HG03558 (cell line): ENCODE measurements around the gene TAF11L4.
"Not testable (repeated sequence)": the region's sequence is repeated elsewhere in the genome, so short reads cannot be mapped to it uniquely, and the experiment has no call there.

Experiments used
- ATAC-seq: cut with Tn5 transposase; IDR thresholded peaks from one replicate; pipeline ENCODE4 v1.9.1; 2021; ENCODE audit warnings: moderate number of reproducible peaks; ENCODE audit not compliant: unreplicated experiment; ENCODE audit errors: extremely low read depth

TAF11L4 gene

DNA sequence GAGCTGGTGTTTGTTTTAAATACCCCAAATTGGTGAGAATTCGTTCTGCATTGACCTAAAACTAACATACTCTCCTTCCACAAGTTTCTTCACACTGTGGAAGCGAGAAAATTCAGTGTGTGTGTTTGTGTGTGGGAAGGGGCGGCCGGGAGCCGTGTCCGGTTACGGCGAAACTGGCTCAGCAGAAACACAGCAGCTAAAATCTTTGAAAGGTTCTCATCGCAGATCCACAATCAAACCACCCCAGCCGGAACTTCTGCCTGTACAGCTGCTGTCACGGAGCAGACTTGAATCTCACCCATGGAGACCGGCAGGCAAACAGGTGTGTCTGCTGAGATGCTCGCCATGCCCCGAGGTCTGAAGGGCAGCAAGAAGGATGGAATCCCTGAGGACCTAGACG is at the start of gene TAF11L4:
Gene TAF11L4 (plus strand): TSS at position 301 of the 400 bp plus-strand sequence.
- ATAC-seq: not testable (repeated sequence)

DNA sequence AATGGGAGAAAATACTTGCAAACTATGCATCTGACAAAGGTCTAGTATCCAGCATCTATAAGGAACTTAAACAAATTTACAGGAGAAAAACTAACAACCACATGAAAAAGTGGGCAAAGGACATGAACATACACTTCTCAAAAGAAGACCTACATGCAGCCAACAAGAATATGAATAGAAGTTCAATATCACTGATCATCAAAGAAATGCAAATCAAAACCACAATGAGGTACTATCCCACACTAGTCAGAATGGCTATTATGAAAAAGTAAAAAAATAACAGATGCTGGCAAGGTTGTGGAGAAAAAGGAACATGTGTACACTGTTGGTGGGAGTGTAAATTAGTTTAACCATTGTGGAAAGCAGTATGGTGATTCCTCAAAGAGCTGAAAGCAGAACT is 46.5 kb upstream of the TAF11L4 start:
- not testable (repeated sequence) for ATAC-seq

DNA sequence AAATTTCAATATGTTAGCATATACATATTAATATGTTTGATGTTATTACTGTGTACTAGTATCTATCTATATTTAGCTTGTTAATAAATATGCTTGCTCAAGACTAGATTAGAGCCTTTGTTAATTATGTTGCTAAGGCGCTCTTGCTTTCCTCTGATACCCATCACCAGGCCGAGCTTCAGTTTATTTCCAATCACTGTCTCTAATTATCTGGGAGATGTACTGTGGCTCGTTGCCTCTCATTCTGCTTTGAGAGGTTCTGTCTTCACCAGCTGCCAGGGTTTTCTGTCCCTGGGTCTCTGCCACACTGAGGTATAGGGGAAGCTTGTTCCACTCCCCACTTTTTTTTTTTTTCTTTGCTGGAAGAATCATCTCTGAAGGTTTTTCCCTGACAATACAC is 44.6 kb upstream of the TAF11L4 start:
- ATAC-seq: no peak

DNA sequence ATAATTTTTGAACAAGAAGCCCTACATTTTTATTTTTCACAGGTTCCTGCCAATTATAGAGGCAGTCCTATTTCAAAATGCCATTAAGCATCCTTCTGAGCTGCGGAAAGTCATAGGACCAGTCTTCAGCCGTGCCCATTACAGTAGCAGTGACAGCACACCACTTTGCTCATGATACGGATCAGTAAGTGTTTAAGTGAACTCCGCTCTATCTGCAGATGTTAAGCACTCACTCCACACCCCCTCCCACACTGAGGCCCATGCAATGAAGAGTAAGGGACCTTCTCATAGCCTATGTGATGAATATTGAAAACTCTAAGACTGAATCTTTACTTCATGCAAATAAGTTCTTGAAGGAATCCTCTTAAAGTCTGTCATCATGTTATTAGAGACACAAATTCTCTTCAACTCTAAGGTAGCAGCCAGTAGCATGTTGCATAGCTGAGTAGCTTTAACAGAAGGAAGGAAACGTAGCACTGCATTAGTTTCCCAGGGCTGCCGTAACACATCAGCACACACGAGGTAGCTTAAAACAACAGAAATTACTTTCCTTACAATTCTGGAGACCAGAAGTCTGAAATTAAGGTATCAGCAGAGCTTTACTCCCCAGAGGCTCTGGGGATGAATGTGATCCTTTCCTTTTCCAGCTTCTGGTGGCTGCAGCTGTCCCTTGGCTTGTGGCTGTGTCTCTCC is 43.9 kb upstream of the TAF11L4 start:
- ATAC-seq: no peak

DNA sequence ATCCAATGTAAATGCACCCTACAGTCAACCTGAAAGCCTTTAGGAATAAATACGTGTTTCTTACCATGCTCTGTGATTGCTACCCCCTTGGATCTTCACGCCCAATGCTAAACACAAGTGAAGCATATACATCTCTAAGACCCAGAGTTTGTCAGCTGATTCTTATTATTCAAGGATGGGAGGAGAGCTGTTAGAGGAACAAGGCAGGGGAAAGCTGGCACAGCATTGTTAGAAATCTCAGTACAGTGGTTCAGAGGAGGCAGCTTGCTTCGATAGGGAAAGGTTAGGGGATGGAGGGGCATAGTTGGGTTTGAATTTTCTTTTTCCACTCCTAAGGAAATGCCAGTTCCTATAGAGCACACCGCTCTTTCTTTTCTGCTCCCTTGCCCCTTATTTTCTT is 40.2 kb upstream of the TAF11L4 start:
- ATAC-seq: no peak

DNA sequence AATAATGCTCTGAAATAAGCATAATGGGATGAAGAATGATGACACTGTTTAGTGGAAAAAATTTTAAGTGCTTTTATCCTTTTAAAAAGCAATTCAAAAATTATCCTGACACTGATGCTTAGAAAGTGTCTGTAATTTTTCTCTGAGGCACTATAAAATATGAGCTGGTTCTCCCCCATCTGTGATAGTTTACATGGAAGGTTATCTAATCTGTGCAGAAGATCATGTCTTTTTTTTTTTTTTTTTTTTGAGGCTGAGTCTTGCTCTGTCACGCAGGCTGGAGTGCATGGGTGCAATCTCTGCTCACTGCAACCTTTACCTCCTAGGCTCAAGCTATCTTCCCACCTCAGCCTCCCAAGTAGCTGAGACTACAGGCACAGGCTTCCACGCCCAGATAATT is 38.8 kb upstream of the TAF11L4 start:
- no peak for ATAC-seq

DNA sequence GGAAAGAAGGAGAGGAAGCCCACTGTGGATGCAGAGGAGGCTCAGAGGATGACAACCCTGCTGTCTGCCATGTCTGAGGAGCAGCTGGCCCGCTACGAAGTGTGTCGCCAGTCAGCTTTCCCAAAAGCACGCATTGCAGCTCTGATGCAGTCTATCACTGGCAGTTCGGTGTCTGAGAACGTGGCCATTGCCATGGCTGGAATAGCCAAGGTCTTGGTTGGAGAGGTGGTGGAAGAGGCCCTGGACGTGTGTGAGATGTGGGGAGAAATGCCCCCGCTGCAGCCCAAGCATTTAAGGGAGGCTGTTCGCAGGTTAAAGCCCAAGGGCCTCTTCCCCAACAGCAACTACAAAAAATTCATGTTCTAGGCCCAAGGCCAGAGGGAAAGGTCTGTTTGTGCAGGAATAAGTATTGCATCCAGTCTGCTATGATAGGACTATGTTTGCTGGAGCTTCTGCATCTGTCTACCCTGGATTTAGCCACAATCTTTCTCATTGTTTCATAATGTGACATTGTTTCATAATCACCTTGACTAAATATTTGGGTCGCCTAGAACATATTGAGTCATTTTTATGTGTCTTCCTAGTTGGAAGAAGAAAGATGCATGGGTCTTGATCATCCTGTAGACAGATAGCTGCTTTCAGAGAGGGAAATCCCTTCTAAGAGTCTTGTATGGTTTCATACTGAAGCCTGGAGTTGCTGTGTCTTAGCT is 35.0 kb upstream of the TAF11L4 start:
- not testable (repeated sequence) for ATAC-seq

DNA sequence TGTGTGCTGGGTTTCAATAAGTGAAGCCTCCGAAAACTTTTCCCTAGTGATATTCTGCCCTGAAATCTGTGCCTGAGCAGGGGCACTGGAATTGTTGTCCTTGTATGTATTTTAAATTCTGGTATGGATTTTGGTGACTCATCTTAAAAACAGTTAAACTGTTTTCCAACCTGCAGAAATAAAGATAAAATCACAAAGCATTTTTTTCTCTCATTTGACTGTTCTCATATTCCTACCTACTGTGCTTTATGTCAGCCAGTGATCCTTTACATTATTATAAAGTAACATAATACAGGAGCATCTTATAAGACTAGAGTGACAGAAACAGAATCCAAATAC is 34.5 kb upstream of the TAF11L4 start:
- ATAC-seq: no peak

DNA sequence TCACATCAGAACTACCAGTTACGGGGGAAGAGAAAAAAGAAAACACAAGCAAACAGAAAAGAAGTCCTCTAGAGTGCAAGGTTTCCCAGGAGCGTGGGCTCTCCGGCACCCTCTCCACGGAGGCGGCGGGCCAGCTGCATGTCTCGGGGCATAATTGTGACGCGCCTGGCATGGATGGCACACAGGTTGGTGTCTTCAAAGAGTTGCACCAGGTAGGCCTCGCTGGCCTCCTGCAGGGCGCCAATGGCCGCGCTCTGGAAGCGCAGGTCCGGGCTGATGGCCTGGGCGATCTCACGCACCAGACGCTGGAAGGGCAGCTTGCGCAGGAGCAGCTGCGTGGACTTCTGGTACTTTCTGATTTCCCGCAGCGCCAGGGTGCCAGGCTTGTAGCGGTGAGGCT is 30.3 kb upstream of the TAF11L4 start:
- not testable (repeated sequence) for ATAC-seq

DNA sequence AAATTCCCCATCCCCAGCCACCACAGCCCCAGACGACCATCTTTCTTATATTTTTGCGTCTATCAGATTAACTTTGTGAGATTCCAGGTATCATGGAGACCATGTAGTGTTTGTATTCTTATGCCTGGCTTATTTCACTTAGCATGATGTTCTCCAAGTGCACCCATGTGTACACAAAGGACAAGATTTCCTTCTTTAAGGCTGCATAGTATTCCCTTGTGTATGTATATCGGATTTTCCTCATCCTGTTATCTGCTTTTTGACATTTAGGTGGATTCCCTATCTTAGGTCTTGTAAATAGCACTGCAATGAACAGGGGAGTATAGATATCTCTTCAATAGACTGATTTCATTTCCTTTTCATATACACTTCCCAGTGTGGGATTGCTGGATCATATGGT is 28.8 kb upstream of the TAF11L4 start:
- no peak for ATAC-seq

DNA sequence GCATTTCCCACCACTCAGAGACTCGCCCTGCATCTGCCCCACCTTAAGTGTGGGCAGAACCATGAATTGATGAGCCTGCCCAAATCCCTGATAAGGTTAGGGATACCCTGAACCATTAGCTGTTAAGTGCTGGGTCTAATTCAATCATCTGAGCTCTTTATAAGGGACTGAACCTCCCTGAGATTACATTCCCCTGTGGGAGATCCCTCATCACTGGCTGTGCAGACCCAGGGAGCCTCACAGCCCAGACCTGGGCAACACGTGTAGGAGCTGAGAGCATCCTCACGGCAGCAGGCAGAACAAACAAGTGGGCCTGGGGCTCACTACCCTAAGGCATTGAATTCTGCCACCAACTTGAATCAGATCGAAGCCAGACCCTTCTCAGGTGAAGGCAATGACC is 24.2 kb upstream of the TAF11L4 start:
- no peak for ATAC-seq

DNA sequence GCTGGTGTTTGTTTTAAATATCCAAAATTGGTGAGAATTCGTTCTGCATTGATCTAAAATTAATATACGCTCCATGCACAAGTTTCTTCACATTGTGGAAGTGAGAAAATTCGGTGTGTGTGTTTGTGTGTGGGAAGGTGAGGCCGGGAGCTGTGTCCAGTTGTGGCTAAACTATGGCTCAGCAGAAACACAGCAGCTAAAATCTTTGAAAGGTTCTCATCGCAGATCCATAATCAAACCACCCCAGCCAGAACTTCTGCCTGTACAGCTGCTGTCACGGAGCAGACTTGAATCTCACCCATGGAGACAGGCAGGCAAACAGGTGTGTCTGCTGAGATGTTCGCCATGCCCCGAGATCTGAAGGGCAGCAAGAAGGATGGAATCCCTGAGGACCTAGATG is 23.7 kb upstream of the TAF11L4 start, which contains the start of gene TAF11L2:
Gene TAF11L2 (plus strand): TSS at position 301 of the 400 bp plus-strand sequence.
- not testable (repeated sequence) for ATAC-seq

DNA sequence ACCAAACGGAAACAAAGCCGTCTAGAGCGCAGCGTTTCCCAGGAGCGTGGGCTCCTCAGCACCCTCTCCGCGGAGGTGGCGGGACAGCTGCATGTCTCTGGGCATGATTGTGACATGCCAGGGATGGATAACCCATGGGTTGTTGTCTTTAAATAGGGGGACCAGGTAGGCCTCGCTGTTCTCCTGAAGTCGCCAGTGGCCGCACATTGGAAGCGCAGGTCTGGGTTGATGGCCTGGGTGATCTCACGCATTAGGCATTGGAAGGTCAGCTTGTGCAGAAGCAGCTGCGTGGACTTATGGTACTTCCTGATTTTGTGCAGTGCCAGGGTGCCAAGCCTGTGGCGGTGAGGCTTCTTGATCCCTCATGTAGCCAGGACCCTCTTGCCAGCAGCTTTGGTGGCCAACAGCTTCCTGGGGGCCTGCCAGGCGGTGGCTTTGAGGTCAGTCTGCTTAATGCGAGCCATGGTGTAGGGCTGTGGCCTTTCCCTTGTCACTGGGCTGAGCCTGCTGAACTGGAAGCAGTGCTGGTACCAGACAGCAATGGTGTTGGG is 9.8 kb upstream of the TAF11L4 start:
- ATAC-seq: no peak

DNA sequence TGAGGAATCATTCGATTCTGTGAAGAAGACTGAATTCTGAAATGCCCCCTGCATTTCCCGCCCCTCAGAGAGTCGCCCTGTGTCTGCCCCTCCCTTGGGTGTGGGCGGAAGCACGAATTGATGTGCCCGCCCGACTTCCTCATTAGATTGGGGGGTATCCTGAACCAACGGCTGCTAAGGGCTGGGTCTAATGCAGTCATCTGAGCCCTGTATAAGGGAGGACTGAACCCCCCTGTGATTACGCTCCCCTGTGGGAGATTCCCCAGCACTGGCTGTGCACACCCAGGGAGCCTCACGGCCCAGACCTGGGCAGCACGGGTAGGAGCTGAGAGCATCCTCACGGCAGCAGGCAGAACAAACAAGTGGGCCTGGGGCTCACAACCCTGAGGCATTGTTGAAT is 4.1 kb upstream of the TAF11L4 start:
- ATAC-seq: not testable (repeated sequence)

DNA sequence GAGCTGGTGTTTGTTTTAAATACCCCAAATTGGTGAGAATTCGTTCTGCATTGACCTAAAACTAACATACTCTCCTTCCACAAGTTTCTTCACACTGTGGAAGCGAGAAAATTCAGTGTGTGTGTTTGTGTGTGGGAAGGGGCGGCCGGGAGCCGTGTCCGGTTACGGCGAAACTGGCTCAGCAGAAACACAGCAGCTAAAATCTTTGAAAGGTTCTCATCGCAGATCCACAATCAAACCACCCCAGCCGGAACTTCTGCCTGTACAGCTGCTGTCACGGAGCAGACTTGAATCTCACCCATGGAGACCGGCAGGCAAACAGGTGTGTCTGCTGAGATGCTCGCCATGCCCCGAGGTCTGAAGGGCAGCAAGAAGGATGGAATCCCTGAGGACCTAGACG is 3.5 kb upstream of the TAF11L4 start, which contains the start of gene TAF11L3:
Gene TAF11L3 (plus strand): TSS at position 301 of the 400 bp plus-strand sequence.
- ATAC-seq: not testable (repeated sequence)

DNA sequence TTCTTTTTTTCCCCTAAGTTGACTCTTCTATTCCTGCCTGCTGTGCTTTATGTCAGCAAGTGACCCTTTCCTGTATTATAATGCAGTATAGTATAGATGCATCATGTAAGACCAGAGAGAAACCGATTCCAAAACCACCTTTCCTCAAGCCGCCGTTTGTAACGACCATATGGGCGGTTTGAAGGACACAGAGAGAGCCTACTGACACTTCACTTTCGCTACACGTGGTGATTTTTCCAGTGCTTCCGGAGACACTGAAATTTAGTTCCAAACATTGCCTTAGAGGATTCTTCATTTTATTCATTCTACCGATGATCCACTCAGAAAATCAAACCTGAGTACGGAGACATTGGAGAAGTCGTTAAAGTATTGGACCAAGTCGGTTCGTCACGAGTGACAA is 2.1 kb upstream of the TAF11L4 start:
- not testable (repeated sequence) for ATAC-seq

DNA sequence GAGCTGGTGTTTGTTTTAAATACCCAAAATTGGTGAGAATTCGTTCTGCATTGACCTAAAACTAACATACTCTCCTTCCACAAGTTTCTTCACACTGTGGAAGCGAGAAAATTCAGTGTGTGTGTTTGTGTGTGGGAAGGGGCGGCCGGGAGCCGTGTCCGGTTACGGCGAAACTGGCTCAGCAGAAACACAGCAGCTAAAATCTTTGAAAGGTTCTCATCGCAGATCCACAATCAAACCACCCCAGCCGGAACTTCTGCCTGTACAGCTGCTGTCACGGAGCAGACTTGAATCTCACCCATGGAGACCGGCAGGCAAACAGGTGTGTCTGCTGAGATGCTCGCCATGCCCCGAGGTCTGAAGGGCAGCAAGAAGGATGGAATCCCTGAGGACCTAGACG is 3.3 kb downstream of the TAF11L4 start, which contains the start of gene TAF11L5:
Gene TAF11L5 (plus strand): TSS at position 301 of the 400 bp plus-strand sequence.
- not testable (repeated sequence) for ATAC-seq

DNA sequence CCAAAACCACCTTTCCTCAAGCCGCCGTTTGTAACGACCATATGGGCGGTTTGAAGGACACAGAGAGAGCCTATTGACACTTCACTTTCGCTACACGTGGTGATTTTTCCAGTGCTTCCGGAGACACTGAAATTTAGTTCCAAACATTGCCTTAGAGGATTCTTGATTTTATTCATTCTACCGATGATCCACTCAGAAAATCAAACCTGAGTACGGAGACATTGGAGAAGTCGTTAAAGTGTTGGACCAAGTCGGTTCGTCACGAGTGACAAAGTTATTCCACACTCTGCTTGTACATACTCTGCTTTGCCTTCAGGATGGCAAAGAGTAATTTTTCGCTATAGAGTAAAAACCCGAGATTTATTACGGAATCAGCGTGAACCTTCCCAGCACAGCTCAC is 4.9 kb downstream of the TAF11L4 start:
- not testable (repeated sequence) for ATAC-seq

DNA sequence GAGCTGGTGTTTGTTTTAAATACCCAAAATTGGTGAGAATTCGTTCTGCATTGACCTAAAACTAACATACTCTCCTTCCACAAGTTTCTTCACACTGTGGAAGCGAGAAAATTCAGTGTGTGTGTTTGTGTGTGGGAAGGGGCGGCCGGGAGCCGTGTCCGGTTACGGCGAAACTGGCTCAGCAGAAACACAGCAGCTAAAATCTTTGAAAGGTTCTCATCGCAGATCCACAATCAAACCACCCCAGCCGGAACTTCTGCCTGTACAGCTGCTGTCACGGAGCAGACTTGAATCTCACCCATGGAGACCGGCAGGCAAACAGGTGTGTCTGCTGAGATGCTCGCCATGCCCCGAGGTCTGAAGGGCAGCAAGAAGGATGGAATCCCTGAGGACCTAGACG is 6.8 kb downstream of the TAF11L4 start, which contains the start of gene TAF11L6:
Gene TAF11L6 (plus strand): TSS at position 301 of the 400 bp plus-strand sequence.
- not testable (repeated sequence) for ATAC-seq
